Suprapubic skin (tissue), 4 donors: ENCODE data around the gene RBM4. TPM values are rescaled to one million over a fixed set of nuclear protein-coding genes. Genes with fewer than 3 reads are reported as not detected.
A peak's percentile ranks its signal among the peaks of the same experiment; 100 is the strongest.

ENCODE experiments used
- DNase-seq, 2 donors: peaks; one replicate each; pipeline ENCODE4 v3.0.0-alpha.2; 2019; ENCODE audit warnings: low spot score in 2 of 2
- H3K27ac ChIP-seq: fragments of 200-600 bp; sonication (generic); one replicate; pipeline ENCODE4 v1.5.1; 2019
- H3K27me3 ChIP-seq: fragments of 200-600 bp; sonication (generic); one replicate; pipeline ENCODE4 v1.5.1; 2019
- H3K36me3 ChIP-seq: fragments of 200-600 bp; sonication (generic); one replicate; pipeline ENCODE4 v1.5.1; 2019
- H3K4me1 ChIP-seq: fragments of 200-600 bp; sonication (generic); one replicate; pipeline ENCODE4 v1.5.1; 2019
- H3K4me3 ChIP-seq: fragments of 200-600 bp; sonication (generic); one replicate; pipeline ENCODE4 v1.5.1; 2019; ENCODE audit warnings: mild to moderate bottlenecking
- H3K9me3 ChIP-seq: fragments of 200-600 bp; sonication (generic); one replicate; pipeline ENCODE4 v1.5.1; 2019
- CTCF ChIP-seq, 2 donors: fragments of 200-600 bp in 1 of 2; fragments of 450-650 bp in 1 of 2; sonication (generic) in 1 of 2; IDR thresholded peaks; one replicate each; pipeline ENCODE4 v1.5.1; 2016 to 2019; ENCODE audit warnings: antibody characterized with exemption in 2 of 2, mild to moderate bottlenecking in 1 of 2, moderate library complexity in 1 of 2
- EP300 ChIP-seq: sonication (generic); formaldehyde crosslinking; IDR thresholded peaks from one replicate; pipeline ENCODE4 v1.6.1; 2017; ENCODE audit warnings: antibody characterized with exemption
- POLR2A ChIP-seq, 2 donors: fragments of 450-650 bp; IDR thresholded peaks; one replicate each; pipeline ENCODE4 v1.6.1; 2017; ENCODE audit warnings: antibody characterized with exemption in 2 of 2, mild to moderate bottlenecking in 2 of 2, moderate library complexity in 2 of 2
- POLR2AphosphoS5 ChIP-seq, 3 donors: sonication (generic); formaldehyde crosslinking; IDR thresholded peaks; one replicate each; pipeline ENCODE4 v1.6.1; 2017; ENCODE audit warnings: antibody characterized with exemption in 3 of 3
- WGBS: methylation state at CpG from one replicate; pipeline ENCODE4 v1.1.5; 2018; 5-methylcytosine and 5-hydroxymethylcytosine counted together
- total RNA-seq, 4 donors: library from RNA; depleted of rRNA; stranded (reverse); fragments of >200 nt; gene quantifications; one replicate each; pipeline ENCODE4 v1.1.0, GENCODE V29; 2016

Gene RBM4
- total RNA-seq, 4 donors from 2014 or later = 82.5 to 100.0 (median 91.4) TPM

GRCh38 chr11:66692871-66693331 lies 54.4 kb downstream of the RBM4 start:
- DNase-seq = no peak
- H3K4me3 ChIP-seq = no peak overlapping the region
- H3K9me3 ChIP-seq = no peaks in the 10 kb centered on the region
- H3K27me3 ChIP-seq = no peaks in the 10 kb centered on the region
- peaks cover 77% of the 10 kb centered on the region for H3K36me3 ChIP-seq
- peaks cover 16% of the 10 kb centered on the region for H3K4me1 ChIP-seq
- TF ChIP-seq POLR2AphosphoS5 (IDR thresholded peaks at IDR 0.05) (no peak), POLR2A (IDR thresholded peaks at IDR 0.05) (no peak), CTCF (IDR thresholded peaks at IDR 0.05) (no peak), EP300 (no peak)
- no peak overlapping the region for H3K27ac ChIP-seq
- WGBS = 92% methylated on average over 15 of the region's 20 CpGs

- Histone ChIP-seq H3K27me3 (no peaks in the 10 kb centered on the region), H3K9me3 (no peaks in the 10 kb centered on the region), H3K27ac (no peak overlapping the region), H3K4me1 (peaks cover 10% of the 10 kb centered on the region), H3K4me3 (no peak overlapping the region), H3K36me3 (peaks cover 78% of the 10 kb centered on the region)
- WGBS = 93% methylated on average over 15 of the region's 15 CpGs
- TF ChIP-seq CTCF (IDR thresholded peaks at IDR 0.05) (no peak), POLR2AphosphoS5 (IDR thresholded peaks at IDR 0.05) (no peak), POLR2A (IDR thresholded peaks at IDR 0.05) (no peak), EP300 (no peak)
- DNase-seq = no peak
Observed at GRCh38 chr11:66693356-66694055, 55.0 kb downstream of the RBM4 start.

- TF ChIP-seq POLR2AphosphoS5 (IDR thresholded peaks at IDR 0.05) (no peak), EP300 (no peak), POLR2A (IDR thresholded peaks at IDR 0.05) (no peak), CTCF (IDR thresholded peaks at IDR 0.05) (no peak)
- WGBS = 73% methylated on average over 5 of the region's 13 CpGs
- peaks cover 78% of the 10 kb centered on the region for H3K36me3 ChIP-seq
- no peak overlapping the region for H3K4me3 ChIP-seq
- no peak for DNase-seq
- peaks cover 5% of the 10 kb centered on the region for H3K4me1 ChIP-seq
- H3K9me3 ChIP-seq = no peaks in the 10 kb centered on the region
- H3K27me3 ChIP-seq = no peaks in the 10 kb centered on the region
- H3K27ac ChIP-seq = no peak overlapping the region
Observed at GRCh38 chr11:66694056-66694410, 55.5 kb downstream of the RBM4 start.

- Histone ChIP-seq H3K9me3 (no peaks in the 10 kb centered on the region), H3K27ac (no peak overlapping the region), H3K27me3 (no peaks in the 10 kb centered on the region), H3K36me3 (peaks cover 78% of the 10 kb centered on the region), H3K4me1 (peaks cover 4% of the 10 kb centered on the region), H3K4me3 (no peak overlapping the region)
- peak; percentile 88 to 91 for DNase-seq
- peak; percentile 88 to 93 for TF ChIP-seq CTCF (IDR thresholded peaks at IDR 0.05)
- TF ChIP-seq EP300 = no peak
- TF ChIP-seq POLR2AphosphoS5 (IDR thresholded peaks at IDR 0.05) = peak in 2 of 3 donors; percentile 18 to 43
- no peak for TF ChIP-seq POLR2A (IDR thresholded peaks at IDR 0.05)
- WGBS = 13% methylated on average over 6 of the region's 6 CpGs
Observed at GRCh38 chr11:66694732-66695207, 56.3 kb downstream of the RBM4 start.

Other genes starting within 250 kb of the RBM4 start
- gene NPAS4, start 217.7 kb upstream of the RBM4 start, total RNA-seq = not detected
- gene MRPL11, start 199.9 kb upstream of the RBM4 start, total RNA-seq = 10 to 100 TPM; 22.0 to 42.0 (median 28.0) TPM
- gene PELI3, start 171.8 kb upstream of the RBM4 start, total RNA-seq = 10 to 100 TPM; 19.0 to 23.4 (median 20.5) TPM
- gene DPP3, start 158.3 kb upstream of the RBM4 start, total RNA-seq = 10 to 100 TPM; 12.2 to 23.0 (median 22.2) TPM
- 10 to 100 TPM; 35.5 to 85.2 (median 57.0) TPM for gene BBS1, start 128.1 kb upstream of the RBM4 start, total RNA-seq
- gene ZDHHC24, start 92.7 kb upstream of the RBM4 start, total RNA-seq = 10 to 100 TPM; 13.9 to 37.2 (median 15.3) TPM
- gene ACTN3, start 91.8 kb upstream of the RBM4 start, total RNA-seq = not detected
- 100 to 1,000 TPM in 1 of 4 donors, 10 to 100 TPM in 3; 61.6 to 114 (median 83.2) TPM for gene CTSF, start 70.1 kb upstream of the RBM4 start, total RNA-seq
- under 1 TPM in 2 of 4 donors, not detected in 2; 0.30 to 0.55 TPM for gene CCDC87, start 45.6 kb upstream of the RBM4 start, total RNA-seq
- gene CCS, start 45.5 kb upstream of the RBM4 start, total RNA-seq = 10 to 100 TPM; 14.1 to 36.3 (median 20.2) TPM
- gene RBM14, start 22.1 kb upstream of the RBM4 start, total RNA-seq = 10 to 100 TPM; 53.2 to 96.1 (median 84.5) TPM
- gene RBM4B, start 39.2 kb downstream of the RBM4 start, total RNA-seq = 10 to 100 TPM; 16.7 to 27.1 (median 22.0) TPM
- 100 to 1,000 TPM; 337 to 544 (median 450) TPM for gene SPTBN2, start 90.5 kb downstream of the RBM4 start, total RNA-seq
- 10 to 100 TPM; 32.2 to 54.4 (median 42.8) TPM for gene RCE1, start 204.7 kb downstream of the RBM4 start, total RNA-seq
- 1 to 10 TPM; 6.0 to 8.5 (median 8.3) TPM for gene LRFN4, start 218.4 kb downstream of the RBM4 start, total RNA-seq